Dedifferentiated amniotic fluid mesenchymal stem cell (primary cell): Measurements from ENCODE around the gene AKAP8L.

Experiments
- DNase-seq: peaks from one replicate; pipeline ENCODE4 v3.0.0-alpha.2; 2016; ENCODE audit errors: extremely low spot score

AKAP8L gene

GRCh38 chr19:15432629-15433518 lies 14.1 kb upstream of the AKAP8L start:
- peak; percentile 89 for DNase-seq

GRCh38 chr19:15432018-15432494 lies 13.3 kb upstream of the AKAP8L start:
- DNase-seq = no peak

- DNase-seq = no peak
Measured at GRCh38 chr19:15431396-15432017, 12.7 kb upstream of the AKAP8L start.

GRCh38 chr19:15430526-15431120 lies 11.8 kb upstream of the AKAP8L start:
- no peak for DNase-seq

GRCh38 chr19:15429825-15430467 lies 11.2 kb upstream of the AKAP8L start:
- no peak for DNase-seq

GRCh38 chr19:15428956-15429824 lies 10.4 kb upstream of the AKAP8L start:
- no peak for DNase-seq

- no peak for DNase-seq
Measured at GRCh38 chr19:15427991-15428471, 9.2 kb upstream of the AKAP8L start.

GRCh38 chr19:15427350-15427700 lies 8.5 kb upstream of the AKAP8L start:
- DNase-seq = no peak

- DNase-seq = no peak
Measured at GRCh38 chr19:15426485-15427349, 7.9 kb upstream of the AKAP8L start.

GRCh38 chr19:15425321-15425950 lies 6.6 kb upstream of the AKAP8L start:
- no peak for DNase-seq

- DNase-seq = no peak
Measured at GRCh38 chr19:15424692-15425272, 6.0 kb upstream of the AKAP8L start.

- no peak for DNase-seq
Measured at GRCh38 chr19:15424121-15424520, 5.3 kb upstream of the AKAP8L start.

- DNase-seq = no peak
Measured at GRCh38 chr19:15423130-15423529, 4.3 kb upstream of the AKAP8L start.

GRCh38 chr19:15422296-15423075 lies 3.7 kb upstream of the AKAP8L start:
- DNase-seq = no peak

- no peak for DNase-seq
Measured at GRCh38 chr19:15421721-15422260, 3.0 kb upstream of the AKAP8L start.

- no peak for DNase-seq
Measured at GRCh38 chr19:15421136-15421695, 2.4 kb upstream of the AKAP8L start.

GRCh38 chr19:15419413-15420025 lies 731 bp upstream of the AKAP8L start:
- no peak for DNase-seq

GRCh38 chr19:15418231-15418578 lies 583 bp downstream of the AKAP8L start:
- DNase-seq = peak; percentile 22
